Testis (tissue), 3 donors: ENCODE measurements around the gene TLCD1. TPM values are rescaled to one million over a fixed set of nuclear protein-coding genes. Genes with fewer than 3 reads are reported as not detected.

Experiments
- DNase-seq: peaks from one replicate; pipeline ENCODE4 v3.0.0-alpha.2; 2019
- H3K27ac ChIP-seq, 2 donors: fragments of 200-600 bp; sonication (generic); one replicate each; pipeline ENCODE4 v1.5.1; 2019
- H3K27me3 ChIP-seq: fragments of 200-600 bp; sonication (generic); one replicate; pipeline ENCODE4 v1.5.1; 2019
- H3K36me3 ChIP-seq: fragments of 200-600 bp; sonication (generic); one replicate; pipeline ENCODE4 v1.5.1; 2017; ENCODE audit warnings: low read depth; ENCODE audit errors: missing control alignments
- H3K4me1 ChIP-seq: fragments of 200-600 bp; sonication (generic); one replicate; pipeline ENCODE4 v1.5.1; 2019
- H3K4me3 ChIP-seq, 2 donors: fragments of 200-600 bp; sonication (generic); one replicate each; pipeline ENCODE4 v1.5.1; 2017 to 2019
- H3K9me3 ChIP-seq: fragments of 200-600 bp; sonication (generic); one replicate; pipeline ENCODE4 v1.5.1; 2017
- CTCF ChIP-seq, 3 experiments: fragments of 450-650 bp in 2 of 3; fragments of 200-600 bp in 1 of 3; sonication (generic) in 1 of 3; IDR thresholded peaks; one replicate each; pipeline ENCODE4 v1.5.1; 2016 to 2019; ENCODE audit warnings: antibody characterized with exemption in 3 of 3, mild to moderate bottlenecking in 2 of 3, moderate library complexity in 1 of 3
- POLR2A ChIP-seq: fragments of 450-650 bp; IDR thresholded peaks from one replicate; pipeline ENCODE4 v1.6.1; 2017; ENCODE audit warnings: antibody characterized with exemption, mild to moderate bottlenecking, moderate library complexity
- WGBS, 2 donors: methylation state at CpG; one replicate each; pipeline ENCODE4 v1.1.5; 2018; 5-methylcytosine and 5-hydroxymethylcytosine counted together
- intact Hi-C: fragments of 100-400 bp; cut with DNase I; formaldehyde crosslinking; loops from one replicate; pipeline ENCODE4 v1.15.1; 2023; ENCODE audit warnings: low total_unique reads
- polyA plus RNA-seq: library from polyadenylated mRNA; stranded (reverse); fragments of 350-450 nt; fragmentation: Illumina TruSeq; extraction: RNeasy Lipid Tissue Mini Kit (QIAGEN cat#74804); gene quantifications from one replicate; pipeline ENCODE4 v1.2.3, GENCODE V29; 2014; ENCODE audit warnings: low read depth, low replicate concordance; ENCODE audit not compliant: insufficient read depth
- total RNA-seq, 2 donors: library from RNA; depleted of rRNA; stranded (reverse); fragments of >200 nt; gene quantifications; one replicate each; pipeline ENCODE4 v1.2.3, GENCODE V29; 2016

TLCD1 gene
- total and polyA plus RNA-seq, 3 donors from 2014 or later = 4.2 to 18.0 (median 8.6) TPM

GRCh38 chr17:28733346-28733745 lies 7.3 kb upstream of the TLCD1 start:
- H3K27ac ChIP-seq = no peak overlapping the region
- H3K27me3 ChIP-seq = no peaks in the 10 kb centered on the region
- H3K9me3 ChIP-seq = no peaks in the 10 kb centered on the region
- H3K4me1 ChIP-seq = peaks cover 3% of the 10 kb centered on the region
- H3K36me3 ChIP-seq = no peaks in the 10 kb centered on the region
- 86% methylated on average over 1 of the region's 1 CpG for WGBS, 2 donors
- no peak for DNase-seq
- no peak overlapping the region for H3K4me3 ChIP-seq
- TF ChIP-seq POLR2A (no peak), CTCF (IDR thresholded peaks at IDR 0.05) (no peak)
- intact Hi-C loops = no loop called here

- no peaks in the 10 kb centered on the region for H3K27me3 ChIP-seq
- H3K36me3 ChIP-seq = no peaks in the 10 kb centered on the region
- peak overlapping the region in 1 of 2 donors; percentile 71 for H3K4me3 ChIP-seq
- H3K4me1 ChIP-seq = peaks cover 16% of the 10 kb centered on the region
- 53 to 67% methylated on average over 11 of the region's 11 CpGs for WGBS, 2 donors
- no peak for DNase-seq
- H3K27ac ChIP-seq = no peak overlapping the region
- H3K9me3 ChIP-seq = no peaks in the 10 kb centered on the region
- no peak for TF ChIP-seq POLR2A
- TF ChIP-seq CTCF (IDR thresholded peaks at IDR 0.05) = no peak
- intact Hi-C loops = no loop called here
These were observed 3.9 kb upstream of the TLCD1 start for GRCh38 chr17:28729950-28730330.

- Histone ChIP-seq H3K4me1 (peaks cover 16% of the 10 kb centered on the region), H3K27me3 (no peaks in the 10 kb centered on the region), H3K4me3 (peak within 1 kb of the TSS; percentile 71 to 82), H3K27ac (peak within 1 kb of the TSS; percentile 97 to 98), H3K36me3 (no peaks in the 10 kb centered on the region), H3K9me3 (no peaks in the 10 kb centered on the region)
- peak; percentile 97 for DNase-seq
- intact Hi-C loops = no loop called here
- WGBS, 2 donors = 0 to 1% methylated on average over 59 to 64 of the region's 64 CpGs
- TF ChIP-seq POLR2A (no peak), CTCF (IDR thresholded peaks at IDR 0.05) (no peak)
These were observed 2.5 kb upstream of the TLCD1 start, which contains the start of gene NEK8 for GRCh38 chr17:28728364-28729200. NEK8 (plus strand) TSS chr17:28728788; CDS start chr17:28728814, 26 bp downstream.

- H3K9me3 ChIP-seq = no peaks in the 10 kb centered on the region
- TF ChIP-seq CTCF (IDR thresholded peaks at IDR 0.05) (peak; percentile 98 to 99 (median 99)), POLR2A (no peak)
- intact Hi-C loops = no loop called here
- no peaks in the 10 kb centered on the region for H3K27me3 ChIP-seq
- peak overlapping the region; percentile 25 to 77 for H3K27ac ChIP-seq
- peaks cover 20% of the 10 kb centered on the region for H3K4me1 ChIP-seq
- DNase-seq = peak; percentile 94
- 0% methylated on average over 43 to 55 of the region's 57 CpGs for WGBS, 2 donors
- H3K36me3 ChIP-seq = no peaks in the 10 kb centered on the region
- peak overlapping the region; percentile 71 to 82 for H3K4me3 ChIP-seq
These were observed 826 bp upstream of the TLCD1 start for GRCh38 chr17:28726627-28727491.
